CMK (cell line): ENCODE data around the gene PHRF1.
"Not testable (repeated sequence)": the region's sequence is repeated elsewhere in the genome, so short reads cannot be mapped to it uniquely, and the experiment has no call there.

ENCODE experiments used
- DNase-seq: peaks from one replicate; pipeline ENCODE4 v3.0.0-alpha.2; 2010; ENCODE audit warnings: low read depth

The PHRF1 gene

DNA sequence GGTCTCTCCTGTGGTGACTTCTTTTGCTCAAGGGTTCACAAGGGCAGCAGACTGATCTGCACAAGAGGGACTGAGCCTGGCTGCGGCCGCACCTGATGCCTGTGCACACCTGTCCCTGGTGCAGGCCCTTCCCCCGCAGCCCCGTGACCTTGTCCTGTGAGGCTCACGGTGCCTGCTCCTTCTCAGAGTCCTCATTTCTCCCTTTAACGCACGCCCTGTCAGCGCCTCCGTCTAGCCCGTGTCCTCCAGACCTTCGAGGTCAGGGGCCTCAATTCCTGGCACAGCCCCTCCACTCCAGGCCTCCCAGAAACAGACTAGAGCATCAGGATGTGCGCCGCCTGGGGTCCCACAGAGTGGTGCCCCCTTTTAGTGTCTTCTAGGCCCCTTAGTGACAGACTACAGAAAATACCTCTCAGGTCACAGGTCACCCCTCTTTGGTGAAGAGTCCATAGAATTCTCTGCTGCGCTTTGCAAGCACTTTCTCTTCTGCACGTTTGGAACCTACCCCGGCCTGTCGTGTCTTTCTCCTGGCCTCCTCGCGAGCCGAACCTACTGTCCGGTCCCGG is 59.8 kb downstream of the PHRF1 start:
- no peak for DNase-seq

GRCh38 chr11:636511-637332 is 60.5 kb downstream of the PHRF1 start, which contains the start of gene DRD4:
DRD4 (plus strand) TSS chr11:637269; CDS start chr11:637305, 36 bp downstream.
- DNase-seq, result no peak

- DNase-seq, result no peak
These were observed 61.0 kb downstream of the PHRF1 start for GRCh38 chr11:637333-637592.

DNA sequence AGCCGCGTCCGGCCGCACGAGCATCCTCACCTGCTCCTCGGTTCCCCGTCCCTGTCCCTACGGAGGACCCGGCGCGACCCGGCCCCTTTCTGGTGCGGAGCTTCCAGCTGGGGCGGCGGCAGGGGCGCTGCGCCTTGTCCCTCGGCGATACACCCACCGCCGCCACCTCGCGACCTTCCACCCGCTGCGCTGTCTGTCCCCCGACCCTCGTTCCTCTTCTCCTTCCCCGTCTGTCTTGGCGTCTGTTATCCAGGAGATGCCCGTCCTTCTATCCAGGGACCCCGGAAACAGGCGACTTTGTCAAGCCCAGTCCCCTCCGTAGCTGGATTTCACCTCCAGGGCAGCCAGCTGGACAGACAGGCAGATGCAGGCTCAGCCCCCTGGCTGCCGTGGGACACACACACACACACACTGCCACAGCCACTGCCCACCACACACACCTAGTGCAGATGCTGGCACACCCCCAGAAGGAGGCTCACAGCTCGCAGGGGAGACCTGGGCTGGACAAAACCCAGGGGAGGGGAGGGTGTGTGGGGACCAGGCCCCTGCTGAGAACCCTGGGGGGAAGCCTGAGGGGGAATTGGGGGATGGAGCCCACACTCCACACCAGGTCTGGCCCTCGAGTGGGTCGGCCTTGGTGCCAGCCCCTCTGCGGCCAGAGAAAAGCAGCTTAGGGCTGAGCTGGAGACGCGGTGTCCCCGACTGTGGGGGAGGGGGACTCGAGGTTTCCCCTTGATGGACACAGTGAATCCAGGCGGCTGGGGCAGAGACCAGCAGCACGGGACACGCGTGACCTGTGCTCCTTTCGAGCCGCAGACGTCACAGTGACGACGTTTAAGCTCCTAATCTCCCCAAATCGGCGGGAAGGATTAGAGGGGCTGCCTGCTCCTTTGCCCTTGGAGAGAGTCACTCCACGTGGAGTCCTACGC is 61.6 kb downstream of the PHRF1 start:
- DNase-seq, result no peak

DNA sequence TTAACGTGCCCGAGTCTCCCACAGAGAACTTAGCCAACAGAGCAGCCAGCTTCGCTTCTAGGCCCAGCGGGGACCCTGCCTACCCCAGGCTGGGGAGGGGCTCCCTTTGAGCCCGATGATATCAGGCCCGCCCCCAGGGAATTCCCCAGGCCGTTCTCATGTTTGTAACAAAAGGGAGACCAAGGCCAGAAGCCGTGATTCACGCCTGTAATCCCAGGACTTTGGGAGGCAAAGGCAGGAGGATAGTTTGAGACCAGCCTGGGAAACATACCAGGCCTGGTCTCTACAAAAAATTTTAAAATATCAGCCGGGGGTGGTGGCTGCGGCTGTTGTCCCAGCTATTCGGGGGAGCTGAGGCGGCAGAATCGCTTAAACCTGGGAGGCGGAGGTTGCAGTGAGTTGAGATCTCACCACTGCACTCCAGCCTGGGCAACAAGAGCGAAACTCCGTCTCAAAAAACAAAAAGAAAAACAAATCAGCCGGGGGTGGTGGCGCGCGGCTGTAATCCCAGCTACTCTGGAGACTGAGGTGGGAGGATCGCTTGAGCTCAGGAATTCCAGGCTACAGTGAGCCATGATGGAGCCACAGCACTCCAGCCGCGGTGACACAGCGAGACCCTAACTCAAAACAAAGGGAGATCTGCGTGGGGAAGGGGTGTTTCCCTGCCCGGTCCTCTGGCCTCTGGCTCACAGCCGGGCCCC is 62.5 kb downstream of the PHRF1 start:
- no peak for DNase-seq

GRCh38 chr11:639332-639955 is 63.2 kb downstream of the PHRF1 start:
- DNase-seq, result no peak

DNA sequence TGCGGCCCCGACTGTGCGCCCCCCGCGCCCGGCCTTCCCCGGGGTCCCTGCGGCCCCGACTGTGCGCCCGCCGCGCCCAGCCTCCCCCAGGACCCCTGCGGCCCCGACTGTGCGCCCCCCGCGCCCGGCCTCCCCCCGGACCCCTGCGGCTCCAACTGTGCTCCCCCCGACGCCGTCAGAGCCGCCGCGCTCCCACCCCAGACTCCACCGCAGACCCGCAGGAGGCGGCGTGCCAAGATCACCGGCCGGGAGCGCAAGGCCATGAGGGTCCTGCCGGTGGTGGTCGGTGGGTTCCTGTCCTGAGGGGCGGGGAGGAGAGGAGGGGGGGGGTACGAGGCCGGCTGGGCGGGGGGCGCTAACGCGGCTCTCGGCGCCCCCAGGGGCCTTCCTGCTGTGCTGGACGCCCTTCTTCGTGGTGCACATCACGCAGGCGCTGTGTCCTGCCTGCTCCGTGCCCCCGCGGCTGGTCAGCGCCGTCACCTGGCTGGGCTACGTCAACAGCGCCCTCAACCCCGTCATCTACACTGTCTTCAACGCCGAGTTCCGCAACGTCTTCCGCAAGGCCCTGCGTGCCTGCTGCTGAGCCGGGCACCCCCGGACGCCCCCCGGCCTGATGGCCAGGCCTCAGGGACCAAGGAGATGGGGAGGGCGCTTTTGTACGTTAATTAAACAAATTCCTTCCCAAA is 63.9 kb downstream of the PHRF1 start:
- no peak for DNase-seq

DNA sequence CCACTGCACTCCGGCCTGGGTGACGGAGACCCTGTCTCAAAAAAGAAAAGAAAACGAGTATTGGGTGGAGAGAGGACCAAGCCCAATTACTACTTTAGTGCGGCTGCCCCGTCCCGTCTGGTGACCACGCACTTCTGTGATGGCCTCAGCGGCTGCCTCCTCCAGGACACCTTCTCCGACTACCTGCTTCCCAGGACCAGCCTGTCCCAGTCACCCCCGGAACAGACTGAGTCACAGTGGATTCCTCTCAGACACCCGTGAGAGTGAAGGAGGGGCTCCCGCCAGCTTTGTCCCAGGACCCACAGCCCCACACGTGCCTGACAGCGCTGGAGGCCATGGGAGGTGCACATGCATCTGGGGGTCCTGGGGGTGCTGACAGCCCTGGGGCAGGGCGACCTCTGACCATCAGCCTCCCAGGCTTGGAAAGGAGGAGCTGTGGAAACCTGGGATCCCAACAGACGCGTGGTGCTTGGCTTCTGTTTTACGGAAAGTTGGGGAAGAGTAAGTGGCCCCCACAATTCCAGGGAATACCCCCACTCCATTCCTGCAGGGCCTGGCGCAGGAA is 65.6 kb downstream of the PHRF1 start:
- DNase-seq, result no peak

GRCh38 chr11:643366-643765 is 67.1 kb downstream of the PHRF1 start:
- DNase-seq, result no peak

DNA sequence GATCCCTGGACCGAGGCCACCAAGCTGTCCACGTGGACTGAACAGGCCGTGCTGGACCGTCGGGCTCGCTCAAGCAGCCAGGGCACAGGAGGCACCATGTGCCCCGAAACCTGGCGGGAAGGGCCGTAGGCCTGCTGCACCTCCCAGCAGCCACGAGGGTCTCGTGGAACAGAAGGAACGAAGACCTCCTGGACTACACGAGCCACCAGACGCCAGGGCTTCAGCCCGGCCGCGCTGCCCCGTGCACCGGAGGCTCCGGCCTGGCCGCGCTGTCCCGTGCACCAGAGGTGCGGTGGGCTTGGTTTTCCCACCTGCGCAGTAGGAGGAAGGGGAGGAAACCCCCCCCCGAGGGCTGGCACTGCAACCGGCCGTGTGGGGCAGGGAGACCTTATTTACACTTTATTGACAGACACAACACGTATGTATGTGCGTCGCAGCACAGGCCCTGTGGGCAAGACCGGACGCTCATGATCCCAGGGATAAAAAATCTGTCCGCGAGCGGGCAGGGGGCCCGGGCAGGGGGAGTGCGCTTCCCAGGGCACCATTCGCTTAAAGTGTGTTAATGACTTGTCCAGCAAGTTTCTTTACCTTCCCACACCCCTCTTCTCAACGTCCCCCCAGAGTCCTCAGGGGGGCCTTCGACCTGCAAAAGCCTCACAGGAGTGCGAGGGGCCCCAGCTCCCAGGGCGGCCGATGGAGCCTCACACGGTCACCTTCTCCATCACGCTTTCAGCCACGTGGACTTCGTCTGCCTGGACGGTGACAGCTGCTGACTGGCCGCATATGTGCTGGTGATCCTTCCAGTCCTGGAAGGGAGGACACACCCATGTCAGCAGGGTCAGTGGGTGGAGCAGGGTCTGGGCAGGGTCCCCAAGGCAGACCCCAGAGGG is 67.8 kb downstream of the PHRF1 start:
- no peak for DNase-seq

DNA sequence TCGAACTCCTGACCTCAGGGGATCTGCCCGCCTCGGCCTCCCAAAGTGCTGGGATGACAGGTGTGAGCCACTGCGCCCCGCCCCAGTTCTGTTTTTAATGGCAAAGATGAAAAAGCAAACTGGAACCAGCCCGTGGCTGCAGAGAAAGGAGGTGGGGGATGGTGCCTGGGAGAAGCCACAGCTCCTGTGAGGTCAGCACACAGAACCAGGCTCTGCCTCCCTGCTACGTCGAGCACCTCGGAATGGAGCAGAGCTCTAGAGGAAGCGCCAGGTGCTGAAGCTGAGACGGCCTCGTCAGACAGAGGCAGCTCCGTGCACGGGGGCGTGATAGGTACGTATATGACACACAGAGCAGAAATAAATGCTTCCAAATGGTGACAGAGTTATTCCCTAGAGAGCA is 69.3 kb downstream of the PHRF1 start:
- no peak for DNase-seq

GRCh38 chr11:646214-646613 is 69.9 kb downstream of the PHRF1 start:
- no peak for DNase-seq

DNA sequence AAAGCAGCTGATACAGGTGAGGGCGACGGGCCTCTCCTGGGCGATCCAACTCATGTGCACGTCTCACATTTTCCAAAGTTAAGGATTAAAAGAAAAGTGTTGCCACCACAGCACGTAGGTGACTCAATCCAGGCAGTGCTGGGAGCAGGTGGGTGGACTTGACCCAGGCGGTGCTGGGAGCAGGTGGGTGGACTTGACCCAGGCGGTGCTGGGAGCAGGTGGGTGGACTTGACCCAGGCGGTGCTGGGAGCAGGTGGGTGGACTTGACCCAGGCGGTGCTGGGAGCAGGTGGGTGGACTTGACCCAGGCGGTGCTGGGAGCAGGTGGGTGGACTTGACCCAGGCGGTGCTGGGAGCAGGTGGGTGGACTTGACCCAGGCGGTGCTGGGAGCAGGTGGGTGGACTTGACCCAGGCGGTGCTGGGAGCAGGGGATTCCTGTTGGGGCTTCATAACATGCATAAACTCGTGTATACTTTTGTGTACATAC is 71.4 kb downstream of the PHRF1 start:
- not testable (repeated sequence) for DNase-seq

GRCh38 chr11:650482-650881 is 74.2 kb downstream of the PHRF1 start:
- no peak for DNase-seq

DNA sequence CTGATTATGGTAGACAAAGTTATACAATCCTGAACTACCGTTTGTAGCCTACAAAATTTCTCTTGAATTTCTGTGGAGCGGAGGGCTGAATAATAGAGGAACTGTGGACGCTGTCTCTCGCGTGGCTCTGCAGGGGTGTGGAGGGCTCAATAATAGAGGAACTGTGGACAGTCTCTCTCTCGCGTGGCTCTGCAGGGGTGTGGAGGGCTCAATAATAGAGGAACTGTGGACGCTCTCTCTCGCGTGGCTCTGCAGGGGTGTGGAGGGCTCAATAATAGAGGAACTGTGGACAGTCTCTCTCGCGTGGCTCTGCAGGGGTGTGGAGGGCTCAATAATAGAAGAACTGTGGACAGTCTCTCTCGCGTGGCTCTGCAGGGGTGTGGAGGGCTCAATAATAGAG is 76.9 kb downstream of the PHRF1 start:
- not testable (repeated sequence) for DNase-seq

GRCh38 chr11:653837-654236 is 77.6 kb downstream of the PHRF1 start:
- DNase-seq, result no peak

DNA sequence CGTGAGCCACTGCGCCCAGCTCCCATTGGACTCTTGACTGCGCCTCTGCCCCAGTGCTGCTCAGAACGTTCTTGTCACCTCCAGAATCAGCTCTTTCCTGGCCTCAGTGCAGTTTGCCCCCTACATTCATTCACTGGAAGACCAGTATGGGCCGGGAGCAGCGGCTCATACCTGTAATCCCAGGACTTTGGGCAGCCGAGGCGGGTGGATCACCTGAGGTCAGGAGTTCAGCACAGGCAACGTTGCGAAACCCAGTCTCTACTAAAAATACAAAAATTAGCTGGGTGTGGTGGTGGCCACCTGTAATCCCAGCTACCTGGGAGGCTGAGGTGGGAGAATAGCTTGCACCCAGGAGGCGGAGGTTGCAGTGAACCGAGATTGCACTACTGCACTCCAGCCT is 78.2 kb downstream of the PHRF1 start:
- DNase-seq, result not testable (repeated sequence)

DNA sequence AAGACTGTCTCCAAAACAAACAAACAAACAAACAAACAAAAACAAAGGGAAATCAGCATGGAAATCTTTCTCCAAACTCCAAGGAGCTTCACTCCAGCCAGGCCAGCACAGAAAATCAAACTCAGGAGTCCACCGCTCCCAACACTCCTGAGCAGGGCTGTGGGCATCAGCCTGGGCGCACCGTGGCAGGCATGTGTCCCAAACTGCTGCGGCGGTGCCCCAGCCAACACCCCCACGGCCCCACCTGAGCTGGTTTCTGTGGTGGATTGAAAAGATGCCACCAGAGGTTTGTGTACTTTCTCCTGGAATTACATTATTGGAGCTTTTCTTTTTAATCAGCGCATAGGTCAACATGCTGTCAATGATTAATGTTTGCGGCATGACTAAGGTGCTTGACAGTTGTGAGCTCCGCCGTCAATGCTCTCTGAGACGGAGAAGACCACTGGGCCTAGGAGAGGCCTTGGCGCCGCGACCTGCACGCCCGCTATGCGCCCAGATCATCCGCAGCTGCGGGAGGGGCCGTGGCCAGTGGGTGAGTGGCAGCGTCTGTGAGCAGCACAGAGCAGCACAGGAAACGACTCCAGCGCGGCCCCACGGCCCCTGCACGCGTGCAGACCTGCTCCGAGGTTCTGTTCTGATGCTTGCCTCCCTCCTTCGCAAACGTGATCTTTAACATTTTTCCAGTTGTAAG is 78.9 kb downstream of the PHRF1 start:
- no peak for DNase-seq

DNA sequence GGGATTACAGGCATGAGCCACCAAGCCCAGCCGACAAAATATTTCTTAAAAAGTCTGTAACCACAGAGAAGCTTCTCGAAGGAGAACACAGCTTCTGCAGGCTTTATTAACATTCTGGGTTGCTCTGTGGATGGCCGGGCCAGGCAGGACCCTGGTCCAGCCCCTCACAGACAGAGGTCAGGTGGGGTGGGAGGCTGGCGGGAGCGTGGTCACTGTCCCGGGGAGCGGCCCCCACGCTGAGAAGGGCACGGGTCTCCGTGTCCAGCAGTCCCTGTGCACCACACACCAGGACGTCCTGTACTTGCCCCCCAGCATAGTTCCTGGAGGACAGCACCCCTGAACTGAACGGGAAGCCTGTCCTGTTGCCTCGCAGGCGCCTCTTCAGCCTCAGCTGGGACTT is 80.2 kb downstream of the PHRF1 start:
- DNase-seq, result no peak
